ENCODE results near the gene OLFML2A. TPM values are rescaled to one million over a fixed set of nuclear protein-coding genes. Genes with fewer than 3 reads are reported as not detected.

The OLFML2A gene
- polyA plus RNA-seq, 4 donors: 23.5 to 34.5 (median 26.3) TPM

DNA sequence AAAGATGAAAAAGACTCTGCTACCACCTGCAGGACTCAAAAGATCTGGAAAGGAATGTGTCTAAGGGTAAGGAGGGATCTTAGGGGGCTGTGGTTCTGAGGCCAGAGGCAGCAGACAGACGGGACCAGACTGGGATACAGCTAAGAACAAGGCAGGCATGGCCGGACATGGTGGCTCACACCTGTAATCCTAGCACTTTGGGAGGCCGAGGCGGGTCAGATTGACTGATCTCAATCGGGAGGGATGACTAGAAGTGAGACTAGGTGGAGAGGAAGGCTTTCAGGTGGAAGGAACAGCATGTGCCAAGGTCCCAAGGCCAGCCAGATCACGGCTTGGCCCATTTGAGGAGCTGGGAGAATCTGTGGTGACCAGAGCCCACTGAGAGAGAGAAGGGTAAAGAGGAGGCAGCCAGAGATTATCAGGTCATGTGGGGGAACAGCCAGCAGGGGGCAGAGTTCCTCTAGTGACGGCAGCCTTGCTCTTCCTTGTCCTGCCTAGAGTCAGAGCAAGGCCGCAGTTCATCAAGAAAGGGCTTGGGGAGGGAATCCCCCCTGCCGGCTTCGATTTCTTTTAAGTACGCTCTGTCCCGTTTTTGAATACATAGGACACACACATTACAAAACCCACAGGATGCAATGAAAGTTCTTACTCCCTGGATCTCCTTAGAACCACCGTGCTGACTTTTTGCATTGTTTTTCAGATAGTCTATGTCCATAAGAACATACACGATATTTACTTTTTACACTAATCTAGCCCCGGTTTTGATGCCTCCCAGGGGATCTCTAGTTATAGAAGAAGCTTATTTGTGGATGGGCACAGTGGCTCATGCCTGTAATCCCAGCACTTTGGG lies 2.6 kb upstream of the OLFML2A start:
- peak in 1 of 4 donors; percentile 70 for DNase-seq (ENCODE audit: low read depth in 4 of 4, low spot score in 3 of 4)

DNA sequence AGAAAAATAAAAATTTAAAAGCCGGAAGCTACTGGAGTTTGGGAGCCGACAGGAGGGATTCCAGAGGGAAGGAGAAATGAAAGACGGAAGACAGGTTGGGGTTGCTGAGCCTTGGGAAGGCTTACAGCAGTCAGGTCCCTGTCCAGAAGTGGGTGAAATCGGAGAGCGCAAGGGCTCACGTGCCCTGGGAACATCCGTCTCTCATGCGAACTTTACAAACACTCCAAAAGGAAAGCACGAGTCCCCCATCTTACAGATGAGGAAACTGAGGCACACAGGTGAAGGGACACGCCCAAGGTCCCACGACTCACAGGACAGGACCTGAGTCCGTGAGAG lies 347 bp upstream of the OLFML2A start:
- DNase-seq (ENCODE audit: low read depth in 4 of 4, low spot score in 3 of 4): no peak

DNA sequence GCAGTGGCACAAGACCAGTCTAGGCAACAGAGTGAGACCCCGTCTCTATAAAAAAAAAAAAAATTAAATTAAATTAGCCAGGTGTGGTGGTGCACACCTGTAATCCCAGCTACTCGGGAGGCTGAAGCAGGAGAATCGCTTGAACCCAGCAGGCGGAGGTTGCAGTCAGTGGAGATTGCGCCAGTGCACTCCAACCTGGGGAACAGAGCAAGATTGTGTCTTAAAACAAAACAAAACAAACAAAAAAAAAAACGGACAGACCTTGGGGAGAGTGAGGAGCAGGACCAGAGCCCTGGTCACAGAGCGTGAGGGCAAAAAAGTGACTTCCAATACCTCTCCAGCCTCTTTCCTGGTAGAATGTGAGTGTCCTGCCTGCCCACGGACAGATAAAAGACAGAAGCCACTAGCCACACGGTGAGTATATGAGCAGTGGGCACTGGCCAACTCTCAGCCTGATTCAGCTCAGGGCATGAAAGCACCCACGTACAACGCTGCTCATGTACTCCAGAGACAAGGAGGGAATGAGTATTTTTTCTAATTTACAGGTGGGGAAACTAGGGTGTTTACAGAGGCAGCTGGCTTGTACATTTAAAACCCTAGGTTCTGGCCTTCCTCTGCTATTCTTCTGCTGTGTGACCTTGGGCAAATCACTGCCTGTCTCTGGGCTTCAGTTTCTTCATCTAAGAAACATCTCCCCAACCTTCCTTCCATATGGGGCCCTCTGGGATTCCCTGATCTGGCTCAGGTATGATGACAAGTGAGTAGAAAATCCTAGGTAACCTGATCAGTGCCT lies 1.8 kb downstream of the OLFML2A start:
- no peak for DNase-seq (ENCODE audit: low read depth in 4 of 4, low spot score in 3 of 4)

DNA sequence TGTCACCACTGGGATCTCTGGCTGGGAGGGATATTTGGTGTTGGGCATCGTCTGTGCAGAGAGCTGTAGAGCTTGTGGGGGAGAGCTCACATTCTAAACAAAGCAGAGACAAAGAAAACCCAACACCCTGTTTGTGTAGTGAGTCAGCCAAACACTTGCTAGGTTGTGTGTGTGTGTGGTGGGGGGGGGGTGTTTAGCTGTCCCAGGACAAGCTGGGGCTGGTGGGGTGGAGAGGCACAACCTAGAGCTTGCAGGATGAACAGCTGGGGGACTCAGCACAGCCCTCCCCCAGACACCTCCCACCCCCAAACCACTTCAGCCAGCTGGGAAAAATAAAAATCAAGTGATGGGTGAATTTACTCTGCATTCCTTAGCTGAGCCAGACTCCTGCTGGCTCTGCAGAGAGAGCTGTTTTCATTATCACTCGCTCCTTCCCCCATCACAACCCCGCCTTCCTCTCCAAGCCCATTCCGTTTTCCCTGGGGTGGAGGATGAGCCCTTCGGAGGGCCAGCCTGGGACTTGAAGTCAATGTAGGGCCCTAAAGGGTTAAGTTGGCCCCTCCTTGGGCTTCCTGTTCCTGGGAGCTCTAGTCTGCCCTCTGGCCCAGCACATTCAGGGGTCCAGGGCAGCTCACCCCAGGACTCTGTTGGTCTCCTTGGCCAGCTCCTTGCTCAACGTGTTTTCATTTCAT lies 2.6 kb downstream of the OLFML2A start:
- DNase-seq (ENCODE audit: low read depth in 4 of 4, low spot score in 3 of 4): no peak

DNA sequence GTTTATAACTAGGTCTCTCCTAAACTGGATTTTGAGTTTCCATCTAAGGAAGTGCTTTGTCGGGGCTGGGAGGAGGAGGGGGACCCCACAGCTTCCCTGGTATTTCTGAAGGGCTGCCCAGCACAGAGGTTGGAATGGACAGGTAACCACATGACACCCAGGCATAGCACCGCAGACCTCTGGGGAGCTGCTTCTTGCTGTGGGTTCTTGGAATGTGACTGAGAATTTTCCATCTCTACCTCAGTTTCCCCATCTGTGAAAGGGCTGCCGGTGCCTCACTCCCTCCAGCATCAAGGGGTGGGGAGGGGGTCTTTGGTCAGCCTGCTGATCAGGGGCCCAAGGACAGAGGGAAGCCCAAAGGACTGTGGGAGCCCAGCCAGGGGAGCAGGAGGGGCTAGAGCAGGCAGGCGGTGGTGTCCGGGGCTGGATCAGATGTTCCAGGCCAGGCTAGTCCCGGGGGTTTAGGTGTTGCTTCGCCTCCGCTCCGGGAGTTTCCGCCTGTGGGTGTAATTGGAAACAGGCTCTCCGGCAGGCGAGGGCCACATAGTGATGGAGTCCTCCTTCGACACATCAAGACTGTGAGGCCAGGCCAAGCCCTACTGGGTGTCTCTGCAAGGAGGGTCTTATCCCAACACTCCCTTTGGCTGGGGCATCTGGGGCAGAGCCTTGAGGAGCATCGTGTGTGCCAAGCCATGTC lies 3.3 kb downstream of the OLFML2A start:
- DNase-seq (ENCODE audit: low read depth in 4 of 4, low spot score in 3 of 4): no peak

DNA sequence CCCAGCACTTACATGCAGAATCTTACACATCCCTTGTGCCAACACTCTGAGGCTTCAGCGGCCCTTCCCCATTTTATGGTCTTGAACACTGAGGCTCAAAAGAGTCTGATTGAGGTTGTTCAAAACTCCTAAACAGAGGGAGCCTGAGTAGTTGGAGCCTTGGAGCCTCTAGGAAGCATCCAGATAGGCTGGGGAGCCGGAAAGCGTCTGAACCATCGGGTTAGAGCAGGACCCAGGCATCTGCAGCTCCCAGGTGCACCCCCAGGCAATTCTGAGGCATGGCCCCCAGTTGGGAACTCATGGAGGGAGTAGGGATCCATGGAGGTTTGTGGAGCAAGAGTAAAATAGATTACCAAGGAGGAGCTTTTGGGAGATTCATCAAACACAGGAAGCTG lies 3.8 kb downstream of the OLFML2A start:
- no peak for DNase-seq (ENCODE audit: low read depth in 4 of 4, low spot score in 3 of 4)

DNA sequence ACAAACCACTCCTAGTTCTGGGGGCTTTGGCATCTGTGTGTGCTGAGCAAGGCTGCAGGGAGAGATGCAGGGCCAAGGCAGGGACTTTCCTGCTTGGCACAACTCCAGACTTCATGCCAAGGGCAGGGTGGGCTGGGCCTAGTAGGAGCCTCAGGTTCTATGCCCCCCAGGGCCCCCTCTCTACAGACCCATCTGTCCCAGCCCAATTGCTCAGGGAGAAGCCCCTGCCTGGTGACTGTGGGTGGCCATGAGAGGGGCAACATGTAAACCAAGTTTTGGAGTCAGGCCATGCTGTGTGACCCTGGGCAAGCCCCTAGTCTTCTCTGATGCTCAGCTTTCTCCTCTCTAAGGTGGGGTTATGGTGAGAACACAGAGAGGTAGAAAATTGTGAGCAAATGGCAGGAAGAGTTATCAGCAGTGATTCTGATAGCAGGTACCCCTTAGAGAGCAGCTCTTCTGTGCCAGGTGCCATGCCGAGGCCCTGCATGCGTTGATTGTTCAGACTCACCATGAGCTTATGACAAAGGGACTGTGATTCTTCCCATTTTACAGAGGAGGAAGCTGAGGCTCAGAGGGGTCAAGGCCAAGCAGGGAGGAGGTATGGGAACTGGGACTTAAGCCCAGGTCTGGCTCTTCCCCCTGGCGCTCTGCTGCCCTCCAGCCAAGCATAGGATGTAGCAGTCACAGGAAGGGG lies 5.2 kb downstream of the OLFML2A start:
- no peak for DNase-seq (ENCODE audit: low read depth in 4 of 4, low spot score in 3 of 4)

DNA sequence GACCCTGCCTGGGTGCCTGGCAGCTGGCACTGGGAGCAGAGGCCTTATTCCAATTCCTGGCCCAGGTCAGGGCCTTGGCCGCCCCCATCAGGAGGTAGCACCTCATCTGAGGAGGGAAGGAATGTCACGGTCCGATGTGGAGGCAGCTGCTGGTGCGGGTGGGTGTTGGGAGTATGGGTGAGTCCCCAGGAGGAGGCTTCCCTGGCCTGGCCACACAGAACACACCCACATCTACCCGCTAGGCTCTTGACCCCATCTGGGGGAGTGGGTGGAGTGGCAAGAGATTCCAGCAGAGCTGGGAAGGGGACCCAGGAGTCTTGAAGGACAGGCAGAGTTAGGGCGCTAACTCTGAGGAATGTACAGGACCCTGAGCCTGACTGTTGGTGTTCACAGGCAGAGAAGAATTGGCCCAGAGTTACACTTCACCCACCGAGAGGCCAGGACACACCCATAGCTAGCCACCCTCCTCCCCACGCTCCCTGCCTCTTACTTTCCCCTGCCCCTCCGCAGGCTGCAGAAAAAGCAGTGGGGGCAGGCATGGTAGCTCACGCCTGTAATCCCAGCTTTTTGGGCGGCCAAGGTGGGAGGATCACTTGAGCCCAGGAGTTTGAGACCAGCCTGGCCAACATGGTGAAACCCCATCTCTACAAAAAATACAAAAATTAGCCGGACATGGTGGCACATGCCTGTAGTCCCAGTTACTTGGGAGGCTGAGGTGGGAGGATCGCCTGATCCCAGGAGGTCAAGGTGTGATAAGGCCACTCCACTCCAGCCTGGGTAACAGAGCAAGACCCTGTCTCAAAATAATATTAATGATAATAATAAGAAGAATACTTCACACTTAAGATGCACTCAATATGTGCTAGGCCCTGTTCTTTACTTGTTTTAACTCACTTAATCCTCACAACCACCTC lies 6.0 kb downstream of the OLFML2A start:
- DNase-seq (ENCODE audit: low read depth in 4 of 4, low spot score in 3 of 4): no peak

DNA sequence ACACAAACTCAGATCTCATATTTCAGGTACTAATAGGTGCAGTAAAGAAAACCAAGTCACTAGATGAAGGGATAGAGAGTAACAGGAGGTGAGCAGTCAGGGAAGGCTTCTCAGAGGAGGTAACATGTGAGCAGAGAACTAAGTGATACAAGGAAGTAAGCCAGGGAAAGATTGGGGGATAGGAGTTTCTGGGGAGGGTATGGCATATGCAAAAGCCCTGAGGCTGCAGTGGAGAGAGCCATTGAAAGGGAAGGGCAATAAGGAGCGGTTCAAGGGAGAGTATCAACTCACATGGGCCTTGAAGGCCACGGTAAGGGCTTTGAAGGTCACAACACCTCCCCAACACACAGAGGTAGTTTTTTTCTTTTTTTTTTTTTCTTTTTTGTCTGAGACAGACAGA lies 6.9 kb downstream of the OLFML2A start:
- no peak for DNase-seq (ENCODE audit: low read depth in 4 of 4, low spot score in 3 of 4)

DNA sequence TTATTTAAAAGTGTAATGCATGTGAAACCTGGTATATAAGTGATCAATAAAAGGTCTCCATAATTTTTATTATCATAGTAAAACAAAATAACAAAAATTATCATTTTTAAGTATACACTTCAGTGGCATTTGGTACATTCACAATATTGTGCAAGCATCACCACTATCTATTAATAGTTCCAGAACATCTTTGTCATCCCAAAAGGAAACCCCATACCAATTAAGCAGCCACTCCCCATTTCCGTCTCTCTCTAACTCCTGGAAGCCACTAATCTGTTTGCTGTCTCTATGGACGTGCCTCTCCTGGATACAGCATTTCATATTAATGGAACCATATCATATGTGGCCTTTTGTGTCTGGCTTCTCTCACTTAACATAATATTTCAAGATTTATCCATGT lies 7.6 kb downstream of the OLFML2A start:
- DNase-seq (ENCODE audit: low read depth in 4 of 4, low spot score in 3 of 4): no peak

DNA sequence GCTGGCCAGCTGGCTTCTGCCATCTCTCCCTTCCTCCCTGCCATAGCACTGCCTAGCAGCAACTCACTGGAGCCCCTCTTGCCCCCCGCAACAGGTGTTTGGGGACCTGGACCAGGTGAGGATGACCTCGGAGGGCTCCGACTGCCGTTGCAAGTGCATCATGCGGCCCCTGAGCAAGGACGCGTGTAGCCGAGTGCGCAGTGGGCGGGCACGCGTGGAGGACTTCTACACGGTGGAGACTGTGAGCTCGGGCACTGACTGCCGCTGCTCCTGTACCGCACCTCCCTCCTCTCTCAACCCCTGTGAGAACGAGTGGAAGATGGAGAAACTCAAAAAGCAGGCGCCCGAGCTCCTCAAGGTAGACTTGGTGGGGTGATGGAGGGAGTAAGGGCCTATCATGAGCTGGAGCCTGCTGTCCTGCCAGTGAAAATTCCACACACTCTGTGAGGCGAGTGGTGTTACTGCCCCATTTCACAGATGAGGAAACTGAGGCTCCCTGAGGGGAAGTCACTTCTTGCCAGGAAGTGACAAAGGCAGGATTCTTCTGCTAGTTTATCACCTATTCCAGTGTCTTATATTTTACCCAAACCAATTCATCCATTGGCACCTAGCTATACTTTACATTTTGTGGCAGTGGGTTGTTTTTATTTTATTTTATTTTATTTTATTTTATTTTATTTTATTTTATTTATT lies 10.1 kb downstream of the OLFML2A start:
- DNase-seq (ENCODE audit: low read depth in 4 of 4, low spot score in 3 of 4): no peak

DNA sequence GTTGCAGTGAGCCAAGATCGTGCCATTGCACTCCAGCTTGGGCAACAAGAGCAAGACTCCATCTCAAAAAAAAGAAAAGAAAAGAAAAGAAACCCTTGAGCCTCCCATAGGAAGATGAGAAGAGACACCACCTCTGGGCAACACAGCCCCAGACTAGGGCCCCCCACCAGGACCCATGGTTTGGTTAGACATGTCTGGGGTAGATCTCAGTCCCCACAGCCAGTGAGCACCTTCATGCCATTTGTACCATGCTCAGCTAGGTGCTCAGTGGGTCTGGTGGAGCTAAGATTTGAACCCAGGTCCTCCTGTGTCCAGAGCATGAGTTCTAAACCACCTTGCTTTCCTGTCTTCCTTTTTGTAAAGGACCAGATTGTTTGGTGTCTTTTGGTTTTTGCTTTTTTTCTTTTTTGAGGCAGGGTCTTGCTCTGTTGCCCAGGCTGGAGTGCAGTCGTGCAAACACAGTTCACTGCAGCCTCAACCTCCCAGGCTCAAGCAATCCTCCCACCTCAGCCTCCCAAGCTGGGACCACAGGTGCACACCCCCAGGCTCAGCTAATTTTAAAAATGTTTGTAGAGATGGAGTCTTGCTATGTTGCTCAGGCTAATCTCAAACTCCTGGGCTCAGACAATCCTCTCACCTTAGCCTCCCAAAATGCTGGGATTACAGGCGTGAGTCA lies 11.7 kb downstream of the OLFML2A start:
- no peak for DNase-seq (ENCODE audit: low read depth in 4 of 4, low spot score in 3 of 4)

DNA sequence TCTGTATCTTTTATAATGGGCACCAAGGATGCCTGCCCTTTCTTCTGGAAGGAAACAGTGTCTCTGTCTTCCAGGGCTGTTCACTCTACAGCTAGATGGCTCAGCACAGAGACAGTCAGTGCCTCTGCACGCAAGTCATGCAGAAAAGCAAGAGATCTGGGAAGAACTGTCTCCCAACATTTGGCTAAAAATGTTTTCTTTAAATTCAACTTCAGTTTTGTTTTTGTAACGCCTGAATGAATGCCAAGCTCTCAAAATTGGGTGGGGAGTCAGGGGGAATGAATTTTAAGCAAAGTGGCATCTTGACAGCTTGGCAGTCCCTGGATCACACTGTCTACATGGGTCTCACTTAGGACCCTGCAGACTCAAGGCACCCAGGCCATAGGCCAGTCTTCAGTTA lies 12.6 kb downstream of the OLFML2A start:
- DNase-seq (ENCODE audit: low read depth in 4 of 4, low spot score in 3 of 4): no peak

DNA sequence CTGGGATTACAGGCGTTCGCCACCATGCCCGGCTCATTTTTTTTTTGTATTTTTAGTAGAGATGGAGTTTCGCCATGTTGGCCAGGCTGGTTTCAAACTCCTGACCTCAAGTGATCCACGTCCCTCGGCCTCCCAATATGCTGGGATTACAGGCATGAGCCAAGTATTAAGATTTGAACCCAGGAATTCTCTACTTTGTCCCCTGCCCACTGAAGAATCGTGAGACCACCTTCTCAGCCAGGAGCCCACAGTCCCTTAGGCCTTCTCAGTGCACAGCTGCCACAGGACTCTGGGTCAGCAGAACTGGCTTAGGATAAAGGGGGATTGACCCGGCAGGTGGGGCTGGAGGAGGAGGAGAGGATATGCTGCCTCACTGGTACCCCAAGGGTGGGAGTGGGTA lies 13.4 kb downstream of the OLFML2A start:
- DNase-seq (ENCODE audit: low read depth in 4 of 4, low spot score in 3 of 4): no peak

DNA sequence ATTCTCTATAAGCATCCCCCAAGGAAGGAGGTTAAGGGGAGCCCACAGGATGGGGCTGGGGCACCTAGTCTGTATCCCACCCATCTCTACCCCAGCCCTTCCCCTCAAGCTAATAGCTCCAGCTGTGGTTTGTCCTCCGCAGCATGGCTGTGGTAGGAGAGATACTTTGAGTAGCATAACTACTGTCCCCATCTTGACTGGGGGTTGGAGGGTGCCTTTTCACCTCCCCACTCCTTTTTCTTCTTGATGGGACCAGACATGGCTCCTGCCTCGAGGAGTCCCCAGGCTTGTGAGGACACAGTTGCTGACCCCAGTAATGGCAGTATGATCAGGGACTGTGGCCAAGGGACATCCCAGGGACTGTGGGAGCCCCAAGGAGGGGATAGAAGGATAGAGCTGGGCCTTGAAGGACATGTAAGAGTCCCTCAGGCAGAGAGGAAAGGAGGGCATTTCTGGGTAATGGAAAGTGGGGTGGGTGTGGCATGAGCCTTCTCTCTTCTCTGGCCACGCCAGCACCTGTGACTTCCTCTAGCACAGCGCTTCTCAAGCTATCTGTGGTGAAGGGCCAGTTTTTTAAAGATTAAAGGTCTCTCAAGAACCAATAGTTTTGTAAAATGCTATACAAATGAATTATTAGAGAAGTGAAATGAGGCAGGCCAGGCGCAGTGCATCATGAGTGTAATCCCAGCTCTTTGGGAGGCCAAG lies 14.0 kb downstream of the OLFML2A start:
- no peak for DNase-seq (ENCODE audit: low read depth in 4 of 4, low spot score in 3 of 4)

DNA sequence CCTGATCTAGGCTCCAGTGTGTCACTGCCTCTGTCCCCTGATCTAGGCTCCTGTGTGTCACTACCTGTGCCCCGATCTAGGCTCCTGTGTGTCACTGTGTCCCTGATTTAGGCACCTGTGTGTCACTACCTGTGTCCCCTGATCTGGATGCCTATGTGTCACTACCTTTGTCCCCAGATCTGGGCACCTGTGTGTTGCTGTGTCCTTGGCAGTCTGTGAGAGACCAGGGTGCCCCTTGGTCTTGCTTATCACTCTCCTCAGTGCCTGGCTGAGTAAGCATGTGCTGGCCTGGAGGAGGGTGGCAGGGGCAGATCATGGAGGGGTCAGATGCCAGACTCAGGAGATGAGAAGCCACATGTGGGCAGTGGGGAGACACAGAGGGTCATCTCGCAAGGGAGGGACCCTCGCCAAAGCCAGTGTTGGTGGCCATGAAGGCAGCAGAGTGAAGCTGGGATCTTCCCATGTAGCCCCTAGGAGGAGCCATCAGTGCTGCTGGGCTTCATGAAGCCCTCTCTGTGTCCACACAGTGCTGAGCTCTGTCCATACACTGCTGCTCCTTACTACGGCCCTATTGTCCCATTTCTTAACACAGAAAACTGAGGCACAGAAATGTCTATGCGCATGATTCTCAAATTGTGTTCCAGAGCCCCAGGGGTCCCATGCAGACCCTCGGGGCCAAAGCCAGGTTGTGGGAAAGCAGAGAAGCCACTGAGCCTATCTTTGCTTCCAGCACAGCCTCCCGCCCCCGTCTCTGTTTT lies 15.5 kb downstream of the OLFML2A start:
- no peak for DNase-seq (ENCODE audit: low read depth in 4 of 4, low spot score in 3 of 4)

All from right renal pelvis (tissue), 4 donors.